ENCODE data around the gene ATP5F1C. TPM values are rescaled to one million over a fixed set of nuclear protein-coding genes. Genes with fewer than 3 reads are reported as not detected.
"Not testable (repeated sequence)": the region's sequence is repeated elsewhere in the genome, so short reads cannot be mapped to it uniquely, and the experiment has no call there.

The ATP5F1C gene
- total RNA-seq, 4 donors from 2014 or later, result 306 to 448 (median 398) TPM

GRCh38 chr10:7767209-7767608, 20.8 kb upstream of the ATP5F1C start:
- TF ChIP-seq POLR2A (IDR thresholded peaks at IDR 0.05), result no peak
- TF ChIP-seq, protein P1, sequence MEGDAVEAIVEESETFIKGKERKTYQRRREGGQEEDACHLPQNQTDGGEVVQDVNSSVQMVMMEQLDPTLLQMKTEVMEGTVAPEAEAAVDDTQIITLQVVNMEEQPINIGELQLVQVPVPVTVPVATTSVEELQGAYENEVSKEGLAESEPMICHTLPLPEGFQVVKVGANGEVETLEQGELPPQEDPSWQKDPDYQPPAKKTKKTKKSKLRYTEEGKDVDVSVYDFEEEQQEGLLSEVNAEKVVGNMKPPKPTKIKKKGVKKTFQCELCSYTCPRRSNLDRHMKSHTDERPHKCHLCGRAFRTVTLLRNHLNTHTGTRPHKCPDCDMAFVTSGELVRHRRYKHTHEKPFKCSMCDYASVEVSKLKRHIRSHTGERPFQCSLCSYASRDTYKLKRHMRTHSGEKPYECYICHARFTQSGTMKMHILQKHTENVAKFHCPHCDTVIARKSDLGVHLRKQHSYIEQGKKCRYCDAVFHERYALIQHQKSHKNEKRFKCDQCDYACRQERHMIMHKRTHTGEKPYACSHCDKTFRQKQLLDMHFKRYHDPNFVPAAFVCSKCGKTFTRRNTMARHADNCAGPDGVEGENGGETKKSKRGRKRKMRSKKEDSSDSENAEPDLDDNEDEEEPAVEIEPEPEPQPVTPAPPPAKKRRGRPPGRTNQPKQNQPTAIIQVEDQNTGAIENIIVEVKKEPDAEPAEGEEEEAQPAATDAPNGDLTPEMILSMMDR (IDR thresholded peaks at IDR 0.05), result no peak
- H3K4me1 ChIP-seq, result no peaks in the 10 kb centered on the region
- H3K27me3 ChIP-seq, result no peaks in the 10 kb centered on the region
- H3K27ac ChIP-seq, result no peak overlapping the region
- H3K9me3 ChIP-seq, result no peaks in the 10 kb centered on the region
- no peak overlapping the region for H3K4me3 ChIP-seq
- no peak for DNase-seq
- peaks cover 0 to 79% (median 0%) of the 10 kb centered on the region in 3 donors for H3K36me3 ChIP-seq

DNA sequence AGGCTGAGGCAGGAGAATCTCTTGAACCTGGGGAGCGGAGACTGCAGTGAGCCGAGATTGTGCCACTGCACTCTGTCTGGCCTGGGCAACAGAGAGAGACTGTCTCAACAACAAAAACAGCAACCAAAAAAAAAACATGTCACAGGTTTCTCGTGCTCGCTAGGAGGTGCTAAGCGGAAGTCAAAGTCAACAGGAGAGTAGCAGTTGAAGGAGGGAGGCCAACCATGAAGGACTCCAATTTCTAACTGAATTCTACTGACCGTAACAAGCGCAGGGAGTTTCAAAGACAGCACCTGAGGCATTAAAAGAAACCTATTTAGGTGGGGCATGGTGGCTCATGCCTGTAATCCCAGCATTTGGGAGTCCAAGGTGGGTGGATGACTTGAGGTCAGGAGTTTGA, 19.6 kb upstream of the ATP5F1C start:
- no peaks in the 10 kb centered on the region for H3K4me1 ChIP-seq
- H3K27me3 ChIP-seq, result no peaks in the 10 kb centered on the region
- DNase-seq, result no peak
- no peak overlapping the region for H3K27ac ChIP-seq
- TF ChIP-seq, protein P1 (IDR thresholded peaks at IDR 0.05), result no peak
- no peak overlapping the region for H3K4me3 ChIP-seq
- H3K9me3 ChIP-seq, result no peaks in the 10 kb centered on the region
- peaks cover 0 to 78% (median 0%) of the 10 kb centered on the region in 3 donors for H3K36me3 ChIP-seq

GRCh38 chr10:7773845-7774801, 13.9 kb upstream of the ATP5F1C start:
- no peak for TF ChIP-seq POLR2A (IDR thresholded peaks at IDR 0.05)
- TF ChIP-seq, protein P1 (IDR thresholded peaks at IDR 0.05), result no peak
- no peaks in the 10 kb centered on the region for H3K4me1 ChIP-seq
- H3K27ac ChIP-seq, result no peak overlapping the region
- no peaks in the 10 kb centered on the region for H3K9me3 ChIP-seq
- DNase-seq, result no peak
- peaks cover 0 to 76% (median 0%) of the 10 kb centered on the region in 3 donors for H3K36me3 ChIP-seq
- H3K4me3 ChIP-seq, result no peak overlapping the region
- H3K27me3 ChIP-seq, result no peaks in the 10 kb centered on the region

- H3K4me1 ChIP-seq, result no peaks in the 10 kb centered on the region
- TF ChIP-seq, protein P1 (IDR thresholded peaks at IDR 0.05), result no peak
- no peak for TF ChIP-seq POLR2A (IDR thresholded peaks at IDR 0.05)
- H3K36me3 ChIP-seq, result peaks cover 0 to 87% (median 0%) of the 10 kb centered on the region in 3 donors
These were observed 11.2 kb upstream of the ATP5F1C start for GRCh38 chr10:7776777-7777176.

GRCh38 chr10:7782194-7782593, 5.8 kb upstream of the ATP5F1C start:
- not testable (repeated sequence) for DNase-seq, H3K4me3 ChIP-seq, H3K27me3 ChIP-seq, H3K9me3 ChIP-seq, H3K27ac ChIP-seq
- Histone ChIP-seq H3K4me1 (peaks cover 0 to 14% (median 0%) of the 10 kb centered on the region in 4 donors), H3K36me3 (peaks cover 0 to 43% (median 0%) of the 10 kb centered on the region in 3 donors)

More at GRCh38 chr10:7776777-7777176, 11.2 kb upstream of the ATP5F1C start:
- no peaks in the 10 kb centered on the region for H3K9me3 ChIP-seq
- no peak overlapping the region for H3K4me3 ChIP-seq
- no peak for DNase-seq
- no peaks in the 10 kb centered on the region for H3K27me3 ChIP-seq
- no peak overlapping the region for H3K27ac ChIP-seq

GRCh38 chr10:7786430-7786829, 1.5 kb upstream of the ATP5F1C start:
- no peak overlapping the region for H3K27ac ChIP-seq
- H3K36me3 ChIP-seq, result peaks cover 0 to under 1% (median 0%) of the 10 kb centered on the region in 3 donors
- DNase-seq, result no peak
- peak overlapping the region in 2 of 4 donors; percentile 75 to 88 for H3K4me3 ChIP-seq
- no peak for TF ChIP-seq POLR2A (IDR thresholded peaks at IDR 0.05)
- TF ChIP-seq, protein P1 (IDR thresholded peaks at IDR 0.05), result no peak
- no peaks in the 10 kb centered on the region for H3K9me3 ChIP-seq
- H3K27me3 ChIP-seq, result no peaks in the 10 kb centered on the region
- peaks cover 0 to 39% (median 6%) of the 10 kb centered on the region in 4 donors for H3K4me1 ChIP-seq
